Gastroesophageal sphincter (tissue), 4 donors: Measurements from ENCODE around the gene ZBTB7C. TPM values are rescaled to one million over a fixed set of nuclear protein-coding genes. Genes with fewer than 3 reads are reported as not detected.

Experiments
- ATAC-seq: fragments of 150-250 bp; one replicate; pipeline ENCODE4 v1.9.1; 2016; ENCODE audit warnings: mild to moderate bottlenecking, moderate library complexity
- H3K27ac ChIP-seq, 4 donors: fragments of 200-600 bp; sonication (generic) in 3 of 4; 1 replicate in 3 of 4; 2 replicates in 1 of 4; pipeline ENCODE4 v1.5.1; 2016 to 2019
- H3K27me3 ChIP-seq: fragments of 200-600 bp; sonication (generic); one replicate; pipeline ENCODE4 v1.5.1; 2019
- H3K36me3 ChIP-seq, 2 donors: fragments of 200-600 bp; sonication (generic); one replicate each; pipeline ENCODE4 v1.5.1; 2019; ENCODE audit warnings: control low read depth in 1 of 2
- H3K4me1 ChIP-seq, 3 donors: fragments of 200-600 bp; sonication (generic); 1 replicate in 2 of 3; 2 replicates in 1 of 3; pipeline ENCODE4 v1.5.1; 2016 to 2019; ENCODE audit warnings: control low read depth in 2 of 3
- H3K4me3 ChIP-seq, 2 donors: fragments of 200-600 bp; sonication (generic); one replicate each; pipeline ENCODE4 v1.5.1; 2019; ENCODE audit warnings: mild to moderate bottlenecking in 1 of 2, moderate library complexity in 1 of 2
- H3K9me3 ChIP-seq, 3 donors: fragments of 200-600 bp; sonication (generic); one replicate each; pipeline ENCODE4 v1.5.1; 2017 to 2019; ENCODE audit warnings: control low read depth in 2 of 3
- CTCF ChIP-seq, 4 experiments: fragments of 200-600 bp in 2 of 4; fragments of 450-650 bp in 2 of 4; sonication (generic) in 1 of 4; IDR thresholded peaks; one replicate each; pipeline ENCODE4 v1.5.1; 2017 to 2019; ENCODE audit warnings: antibody characterized with exemption in 4 of 4, mild to moderate bottlenecking in 2 of 4, moderate library complexity in 2 of 4
- EP300 ChIP-seq: sonication (generic); formaldehyde crosslinking; IDR thresholded peaks from one replicate; pipeline ENCODE4 v1.6.1; 2017; ENCODE audit warnings: antibody characterized with exemption, mild to moderate bottlenecking
- POLR2A ChIP-seq, 2 donors: fragments of 450-650 bp; IDR thresholded peaks; one replicate each; pipeline ENCODE4 v1.6.1; 2017; ENCODE audit warnings: antibody characterized with exemption in 2 of 2, mild to moderate bottlenecking in 2 of 2, moderate library complexity in 1 of 2
- POLR2AphosphoS5 ChIP-seq: sonication (generic); formaldehyde crosslinking; IDR thresholded peaks from one replicate; pipeline ENCODE4 v1.6.1; 2017; ENCODE audit warnings: antibody characterized with exemption
- WGBS, 2 donors: methylation state at CpG; one replicate each; pipeline ENCODE4 v1.1.5; 2018; ENCODE audit warnings: low coverage in 1 of 2; 5-methylcytosine and 5-hydroxymethylcytosine counted together
- total RNA-seq, 4 donors: library from RNA; depleted of rRNA; stranded (reverse); fragments of >200 nt; gene quantifications; one replicate each; pipeline ENCODE4 v1.1.0, GENCODE V29; 2016

The ZBTB7C gene
- total RNA-seq, 4 donors from 2014 or later, result 7.8 to 15.4 (median 11.8) TPM

- Histone ChIP-seq H3K27ac (peak overlapping the region in 3 of 4 donors; percentile 46 to 78 (median 66)), H3K27me3 (no peaks in the 10 kb centered on the region), H3K4me3 (no peak overlapping the region), H3K4me1 (peaks cover 0 to 31% (median 15%) of the 10 kb centered on the region in 3 donors), H3K36me3 (no peaks in the 10 kb centered on the region), H3K9me3 (no peaks in the 10 kb centered on the region)
- ATAC-seq, result no peak
- TF ChIP-seq EP300, result no peak
- 20 to 66% methylated on average over 1 to 3 of the region's 12 CpGs for WGBS, 2 donors
These were observed 114.1 kb downstream of the ZBTB7C start for GRCh38 chr18:48294899-48295585.

GRCh38 chr18:48293954-48294898, 115.0 kb downstream of the ZBTB7C start:
- WGBS, 2 donors, result 44 to 53% methylated on average over 8 to 11 of the region's 16 CpGs
- H3K36me3 ChIP-seq, result no peaks in the 10 kb centered on the region
- H3K27me3 ChIP-seq, result no peaks in the 10 kb centered on the region
- H3K27ac ChIP-seq, result peak overlapping the region in 3 of 4 donors; percentile 46 to 78 (median 66)
- H3K4me3 ChIP-seq, result no peak overlapping the region
- H3K9me3 ChIP-seq, result no peaks in the 10 kb centered on the region
- peaks cover 0 to 28% (median 15%) of the 10 kb centered on the region in 3 donors for H3K4me1 ChIP-seq
- peak; percentile 16 for ATAC-seq
- TF ChIP-seq EP300, result no peak
- TF ChIP-seq POLR2AphosphoS5, result peak; percentile 4

GRCh38 chr18:48292782-48293424, 116.3 kb downstream of the ZBTB7C start:
- Histone ChIP-seq H3K4me1 (peaks cover 0 to 28% (median 15%) of the 10 kb centered on the region in 3 donors), H3K36me3 (no peaks in the 10 kb centered on the region), H3K27ac (no peak overlapping the region), H3K4me3 (no peak overlapping the region), H3K9me3 (no peaks in the 10 kb centered on the region), H3K27me3 (no peaks in the 10 kb centered on the region)
- TF ChIP-seq POLR2A (IDR thresholded peaks at IDR 0.05) (no peak), EP300 (no peak), POLR2AphosphoS5 (no peak), CTCF (IDR thresholded peaks at IDR 0.05) (no peak)
- no peak for ATAC-seq
- 63 to 68% methylated on average over 2 to 4 of the region's 4 CpGs for WGBS, 2 donors

GRCh38 chr18:48292229-48292628, 117.0 kb downstream of the ZBTB7C start:
- WGBS, 2 donors, result 81% methylated on average over 3 of the region's 4 CpGs; no CpG with 5 or more reads in 1 of the 2 donors
- Histone ChIP-seq H3K9me3 (no peaks in the 10 kb centered on the region), H3K4me3 (no peak overlapping the region), H3K4me1 (peaks cover 0 to 28% (median 15%) of the 10 kb centered on the region in 3 donors), H3K36me3 (no peaks in the 10 kb centered on the region), H3K27me3 (no peaks in the 10 kb centered on the region), H3K27ac (no peak overlapping the region)
- ATAC-seq, result no peak
- TF ChIP-seq POLR2AphosphoS5, result no peak
- no peak for TF ChIP-seq CTCF (IDR thresholded peaks at IDR 0.05)
- no peak for TF ChIP-seq POLR2A (IDR thresholded peaks at IDR 0.05)
- no peak for TF ChIP-seq EP300

- ATAC-seq, result no peak
- Histone ChIP-seq H3K36me3 (no peaks in the 10 kb centered on the region), H3K9me3 (peaks cover 0 to 3% (median 0%) of the 10 kb centered on the region in 3 donors), H3K27me3 (no peaks in the 10 kb centered on the region), H3K27ac (no peak overlapping the region), H3K4me1 (peaks cover 0 to 18% (median 12%) of the 10 kb centered on the region in 3 donors), H3K4me3 (no peak overlapping the region)
- TF ChIP-seq POLR2AphosphoS5 (no peak), EP300 (no peak), CTCF (IDR thresholded peaks at IDR 0.05) (no peak), POLR2A (IDR thresholded peaks at IDR 0.05) (no peak)
- WGBS, 2 donors, result 100% methylated on average over 1 to 4 of the region's 13 CpGs
These were observed 118.8 kb downstream of the ZBTB7C start for GRCh38 chr18:48290162-48290926.
